ENCODE results near the gene EMC10. TPM values are rescaled to one million over a fixed set of nuclear protein-coding genes. Genes with fewer than 3 reads are reported as not detected.

Gene EMC10
- total and polyA plus RNA-seq, 2 of the 4 experiments (the other 2 are of a cell fraction), result 11.3 to 90.9 TPM

GRCh38 chr19:50535672-50536187, 59.4 kb downstream of the EMC10 start:
- Histone ChIP-seq H3K23ac (ENCODE audit: low read depth, low read length) (no peak overlapping the region), H2BK15ac (ENCODE audit: low read depth, low read length) (no peak overlapping the region), H2BK120ac (ENCODE audit: low read depth, low read length) (no peak overlapping the region), H2BK20ac (ENCODE audit: low read depth, low read length) (no peak overlapping the region), H2AFZ (replicated peaks; ENCODE audit: low read length, poor library complexity) (no peak overlapping the region), H2AK9ac (replicated peaks; ENCODE audit: low read depth, low read length, poor library complexity) (no peak overlapping the region), H3K56ac (ENCODE audit: extremely low read depth, insufficient read depth, low read length) (no peak overlapping the region), H3K9ac (ENCODE audit: low read depth, low read length) (no peak overlapping the region), H3K9me3 (ENCODE audit: control insufficient read depth, insufficient read depth, low read length) (peaks cover 11% of the 10 kb centered on the region), H4K91ac (ENCODE audit: insufficient read depth, low read depth, low read length) (no peak overlapping the region), H2BK5ac (ENCODE audit: low read depth, low read length, poor library complexity, severe bottlenecking) (no peak overlapping the region), H3K14ac (replicated peaks; ENCODE audit: low read depth, low read length) (no peak overlapping the region), H4K20me1 (ENCODE audit: insufficient read depth, low read length) (no peaks in the 10 kb centered on the region), H4K8ac (ENCODE audit: low read depth in 2 of 2, low read length in 2 of 2) (no peak overlapping the region), H3K4me1 (ENCODE audit: control insufficient read depth, insufficient read depth, low read length) (no peaks in the 10 kb centered on the region), H3K79me1 (ENCODE audit: low read depth in 1 of 2, low read length in 2 of 2) (no peaks in the 10 kb centered on the region), H2AK5ac (ENCODE audit: low read depth, low read length) (no peak overlapping the region), H3K4me2 (ENCODE audit: low read depth, low read length) (no peak overlapping the region), H3K18ac (ENCODE audit: low read depth, low read length) (no peak overlapping the region), H3K36me3 (ENCODE audit: control insufficient read depth, insufficient read depth, low read length) (no peaks in the 10 kb centered on the region), H3K27me3 (ENCODE audit: control insufficient read depth, insufficient read depth, low read length) (no peaks in the 10 kb centered on the region), H4K5ac (ENCODE audit: low read depth, low read length) (no peak overlapping the region), H3K4ac (ENCODE audit: low read depth, low read length) (no peak overlapping the region), H3K27ac (ENCODE audit: insufficient read depth, low read length) (no peak overlapping the region), H3K9me1 (ENCODE audit: insufficient read depth, low read length) (no peaks in the 10 kb centered on the region), H3K4me3 (ENCODE audit: insufficient read depth, low read depth, low read length) (no peak overlapping the region)
- no peak for DNase-seq
- intact Hi-C loops (cut with micrococcal nuclease), result no loop called here
- no peak for TF ChIP-seq RAD21 (IDR thresholded peaks at IDR 0.05; ENCODE audit: low read length)
- TF ChIP-seq FOS (IDR thresholded peaks at IDR 0.05; ENCODE audit: low read depth, low read length), result no peak
- TF ChIP-seq BHLHE40 (IDR thresholded peaks at IDR 0.05; ENCODE audit: low read depth, low read length), result no peak
- TF ChIP-seq, protein P1, sequence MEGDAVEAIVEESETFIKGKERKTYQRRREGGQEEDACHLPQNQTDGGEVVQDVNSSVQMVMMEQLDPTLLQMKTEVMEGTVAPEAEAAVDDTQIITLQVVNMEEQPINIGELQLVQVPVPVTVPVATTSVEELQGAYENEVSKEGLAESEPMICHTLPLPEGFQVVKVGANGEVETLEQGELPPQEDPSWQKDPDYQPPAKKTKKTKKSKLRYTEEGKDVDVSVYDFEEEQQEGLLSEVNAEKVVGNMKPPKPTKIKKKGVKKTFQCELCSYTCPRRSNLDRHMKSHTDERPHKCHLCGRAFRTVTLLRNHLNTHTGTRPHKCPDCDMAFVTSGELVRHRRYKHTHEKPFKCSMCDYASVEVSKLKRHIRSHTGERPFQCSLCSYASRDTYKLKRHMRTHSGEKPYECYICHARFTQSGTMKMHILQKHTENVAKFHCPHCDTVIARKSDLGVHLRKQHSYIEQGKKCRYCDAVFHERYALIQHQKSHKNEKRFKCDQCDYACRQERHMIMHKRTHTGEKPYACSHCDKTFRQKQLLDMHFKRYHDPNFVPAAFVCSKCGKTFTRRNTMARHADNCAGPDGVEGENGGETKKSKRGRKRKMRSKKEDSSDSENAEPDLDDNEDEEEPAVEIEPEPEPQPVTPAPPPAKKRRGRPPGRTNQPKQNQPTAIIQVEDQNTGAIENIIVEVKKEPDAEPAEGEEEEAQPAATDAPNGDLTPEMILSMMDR (conservative IDR thresholded peaks at IDR 0.05; ENCODE audit: low read depth, low read length), result no peak
- no peak for TF ChIP-seq SMC3 (IDR thresholded peaks at IDR 0.05; ENCODE audit: low read depth, low read length)
- no peak for TF ChIP-seq RFX5 (IDR thresholded peaks at IDR 0.05; ENCODE audit: low read depth, low read length)
- no peak for TF ChIP-seq MAZ (IDR thresholded peaks at IDR 0.05; ENCODE audit: borderline replicate concordance, low read depth, low read length)
- TF ChIP-seq NFE2L2 (IDR thresholded peaks at IDR 0.05; ENCODE audit: low read depth, low read length), result no peak
- no peak for TF ChIP-seq CHD1 (IDR thresholded peaks at IDR 0.05; ENCODE audit: low read depth, low read length)
- TF ChIP-seq POLR2A (IDR thresholded peaks at IDR 0.05; ENCODE audit: low read depth, low read length), result no peak
- TF ChIP-seq, protein P2, sequence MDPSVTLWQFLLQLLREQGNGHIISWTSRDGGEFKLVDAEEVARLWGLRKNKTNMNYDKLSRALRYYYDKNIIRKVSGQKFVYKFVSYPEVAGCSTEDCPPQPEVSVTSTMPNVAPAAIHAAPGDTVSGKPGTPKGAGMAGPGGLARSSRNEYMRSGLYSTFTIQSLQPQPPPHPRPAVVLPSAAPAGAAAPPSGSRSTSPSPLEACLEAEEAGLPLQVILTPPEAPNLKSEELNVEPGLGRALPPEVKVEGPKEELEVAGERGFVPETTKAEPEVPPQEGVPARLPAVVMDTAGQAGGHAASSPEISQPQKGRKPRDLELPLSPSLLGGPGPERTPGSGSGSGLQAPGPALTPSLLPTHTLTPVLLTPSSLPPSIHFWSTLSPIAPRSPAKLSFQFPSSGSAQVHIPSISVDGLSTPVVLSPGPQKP (IDR thresholded peaks at IDR 0.05; ENCODE audit: borderline replicate concordance, low read depth, low read length), result no peak
- TF ChIP-seq USF2 (IDR thresholded peaks at IDR 0.05; ENCODE audit: low read depth, low read length), result no peak
- TF ChIP-seq MAFK (IDR thresholded peaks at IDR 0.05; ENCODE audit: low read depth, low read length), result no peak
- TF ChIP-seq CEBPB (IDR thresholded peaks at IDR 0.05; ENCODE audit: low read depth, low read length), result no peak
- no peak for TF ChIP-seq RCOR1 (IDR thresholded peaks at IDR 0.05; ENCODE audit: insufficient replicate concordance, low read length)
- no peak for TF ChIP-seq MXI1 (IDR thresholded peaks at IDR 0.05; ENCODE audit: borderline replicate concordance, low read depth, low read length)
- no peak for ATAC-seq (ENCODE audit: low read depth)
- WGBS, 2 experiments (ENCODE audit: extremely low coverage in 2 of 2, insufficient read length in 1 of 2), result no CpG with 5 or more reads among the region's 11 CpGs
- in situ Hi-C loops (cut with MboI; ENCODE audit: low sequenced_read_pairs), result loop anchor here (10.0 kb wide), 1 partner anchor 249 kb away; no protein-coding TSS in a partner anchor
- dilution Hi-C loops (cut with HindIII; ENCODE audit: low sequenced_read_pairs, unreplicated experiment), result no loop called here
- CTCF ChIA-PET, result no interaction called here
- BruUV-seq (replicated peaks), result no TSS peak
- POLR2A ChIA-PET (ENCODE audit: unreplicated experiment), result no interaction called here

Data from IMR-90 (cell line).